Hepatocyte (in vitro differentiated cells): ENCODE data around the gene POLR1E.

Source experiments
- EZH2 ChIP-seq: fragments of 200-600 bp; sonication (generic); IDR thresholded peaks from 2 replicates; pipeline ENCODE4 v1.6.1; 2016; ENCODE audit warnings: antibody characterized with exemption, mild to moderate bottlenecking, borderline replicate concordance
- TF ChIP-seq, protein P1 (sequence below): fragments of 200-600 bp; sonication (generic); IDR thresholded peaks from 2 replicates; pipeline ENCODE4 v1.5.1; 2016; ENCODE audit warnings: antibody characterized with exemption, mild to moderate bottlenecking; ENCODE audit not compliant: poor library complexity

DNA sequence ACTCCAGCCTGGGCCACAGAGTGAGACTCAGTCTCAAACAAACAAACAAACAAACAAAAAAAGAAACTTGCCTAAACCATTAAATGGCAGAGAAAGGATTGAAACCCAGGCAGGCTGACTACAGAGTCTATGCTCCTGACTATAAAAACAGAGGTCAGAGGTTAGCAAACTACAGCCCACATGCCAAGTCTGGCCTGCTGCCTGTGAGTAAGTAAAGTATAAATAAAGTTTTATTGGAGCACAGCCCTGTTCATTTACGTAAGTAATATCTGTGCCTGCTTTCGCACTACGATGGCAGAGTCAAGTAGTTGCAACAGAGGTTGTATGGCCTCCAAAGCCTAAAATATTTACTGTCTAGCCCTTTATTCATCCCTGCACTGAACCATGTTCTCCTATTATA, 11.6 kb downstream of the POLR1E start:
- no peak for TF ChIP-seq EZH2
- TF ChIP-seq, protein P1, sequence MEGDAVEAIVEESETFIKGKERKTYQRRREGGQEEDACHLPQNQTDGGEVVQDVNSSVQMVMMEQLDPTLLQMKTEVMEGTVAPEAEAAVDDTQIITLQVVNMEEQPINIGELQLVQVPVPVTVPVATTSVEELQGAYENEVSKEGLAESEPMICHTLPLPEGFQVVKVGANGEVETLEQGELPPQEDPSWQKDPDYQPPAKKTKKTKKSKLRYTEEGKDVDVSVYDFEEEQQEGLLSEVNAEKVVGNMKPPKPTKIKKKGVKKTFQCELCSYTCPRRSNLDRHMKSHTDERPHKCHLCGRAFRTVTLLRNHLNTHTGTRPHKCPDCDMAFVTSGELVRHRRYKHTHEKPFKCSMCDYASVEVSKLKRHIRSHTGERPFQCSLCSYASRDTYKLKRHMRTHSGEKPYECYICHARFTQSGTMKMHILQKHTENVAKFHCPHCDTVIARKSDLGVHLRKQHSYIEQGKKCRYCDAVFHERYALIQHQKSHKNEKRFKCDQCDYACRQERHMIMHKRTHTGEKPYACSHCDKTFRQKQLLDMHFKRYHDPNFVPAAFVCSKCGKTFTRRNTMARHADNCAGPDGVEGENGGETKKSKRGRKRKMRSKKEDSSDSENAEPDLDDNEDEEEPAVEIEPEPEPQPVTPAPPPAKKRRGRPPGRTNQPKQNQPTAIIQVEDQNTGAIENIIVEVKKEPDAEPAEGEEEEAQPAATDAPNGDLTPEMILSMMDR: no peak
